HL-60/S4 treated with phorbol 12-myristate 13-acetate at 8.2 ng/mL for 4 days and 3 days (cell line): Measurements from ENCODE around the gene FRMD4B.

Experiments
- in situ Hi-C: fragments of 300-500 bp; cut with MboI; formaldehyde crosslinking; loops from 2 replicates; pipeline ENCODE4 v1.15.0; 2022; ENCODE audit warnings: low sequenced_read_pairs

FRMD4B gene

DNA sequence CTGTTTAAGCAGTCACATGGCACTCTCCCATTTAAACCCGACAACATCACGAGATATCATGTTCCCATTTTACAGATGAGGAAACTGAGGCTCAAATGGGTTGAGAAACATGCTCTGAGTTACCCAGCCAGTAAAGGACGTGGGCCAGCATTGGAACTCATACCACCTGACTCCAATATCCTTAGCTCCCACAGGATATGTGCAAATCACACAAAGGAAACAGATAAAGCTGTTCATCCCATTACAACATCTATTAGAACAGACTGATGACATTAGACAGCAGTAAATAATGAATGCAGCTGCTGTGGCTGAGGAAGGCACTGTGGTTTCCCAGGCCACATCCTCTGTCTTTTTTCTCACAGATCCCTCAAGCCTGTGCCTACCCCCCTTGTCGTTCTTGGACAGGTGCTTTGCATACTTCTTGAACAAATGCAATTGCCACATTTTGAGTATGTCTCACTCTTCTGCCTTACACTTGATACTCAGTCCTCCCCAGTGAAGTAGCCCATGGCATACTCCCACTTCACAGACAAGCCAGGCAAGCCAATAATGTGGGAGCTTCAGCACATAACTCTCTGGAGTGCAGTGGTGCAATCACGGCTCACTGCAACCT, 17.7 kb downstream of the FRMD4B start:
- in situ Hi-C loops: no loop called here

DNA sequence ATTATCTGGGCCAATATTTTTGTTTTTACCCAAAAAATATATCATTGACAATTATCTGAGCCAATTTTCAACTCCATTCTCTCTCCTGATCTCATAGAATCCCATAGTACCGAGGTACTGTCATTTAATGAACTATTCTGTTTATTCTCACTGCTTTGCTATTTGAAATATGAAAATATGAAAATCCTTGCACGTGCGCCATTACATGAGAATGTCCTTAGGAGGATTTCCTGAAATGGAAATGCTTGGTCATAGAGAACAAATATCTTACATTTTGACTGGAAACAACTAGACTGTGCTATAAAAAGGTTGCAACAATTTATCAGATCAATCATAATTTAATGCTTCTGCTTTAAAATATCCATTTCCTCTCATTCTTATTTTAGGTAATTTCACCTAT, 18.3 kb downstream of the FRMD4B start:
- in situ Hi-C loops: no loop called here

DNA sequence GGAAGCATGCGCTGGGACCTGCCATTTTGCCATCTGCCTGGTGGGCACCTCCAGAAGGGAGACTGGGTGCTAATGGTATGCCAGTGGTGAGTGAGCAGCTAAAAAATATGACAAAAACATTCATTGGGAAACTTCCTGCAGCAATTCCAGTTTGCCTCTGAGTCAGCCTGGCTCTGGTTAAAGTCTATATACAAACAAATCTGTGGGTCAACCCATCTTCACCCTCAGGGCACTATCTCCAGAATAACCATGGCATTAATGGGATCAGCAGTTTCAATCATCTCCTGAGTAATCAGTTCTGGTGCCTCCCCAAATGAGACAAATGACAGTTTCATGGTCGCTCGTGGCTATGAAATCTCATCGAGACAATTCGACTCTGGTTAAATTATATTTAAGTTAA, 21.5 kb downstream of the FRMD4B start:
- in situ Hi-C loops: no loop called here

DNA sequence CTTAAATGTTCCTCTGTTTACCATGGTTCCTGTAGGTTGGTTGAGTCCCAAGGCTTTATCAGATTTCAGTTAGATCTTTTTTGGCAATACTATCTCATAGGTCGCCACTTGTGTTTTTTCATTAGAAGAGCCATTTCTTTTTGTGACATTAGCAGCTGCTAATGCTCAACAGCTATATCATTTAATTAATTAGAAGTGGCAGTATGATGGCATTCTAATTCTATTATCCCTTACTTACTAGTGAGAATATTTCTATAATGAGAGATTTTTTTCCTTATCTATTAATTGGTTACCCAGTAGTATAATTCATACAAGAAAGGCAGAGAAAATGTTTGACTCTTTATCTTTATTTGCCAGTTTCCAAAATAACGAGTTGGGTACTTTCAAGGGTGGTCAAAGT, 25.2 kb downstream of the FRMD4B start:
- in situ Hi-C loops: no loop called here

DNA sequence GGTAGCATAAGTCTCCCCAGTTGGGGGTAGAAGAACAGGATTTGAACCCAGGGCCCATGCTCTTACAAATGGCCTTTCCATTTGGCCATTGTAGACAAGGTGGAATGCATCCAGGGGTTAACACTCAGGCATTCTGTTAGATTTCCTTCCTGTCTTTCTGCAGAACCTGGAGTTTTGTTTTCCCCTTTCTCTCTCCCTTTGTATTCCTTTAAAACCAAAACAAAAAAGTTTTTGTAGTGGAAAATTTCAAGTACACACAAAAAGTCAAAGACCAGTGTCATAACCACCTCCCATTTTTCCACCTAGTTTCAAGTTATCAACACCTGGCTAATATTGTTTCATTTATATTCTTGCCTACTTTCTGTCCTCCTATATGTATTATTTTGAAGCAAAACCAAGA, 26.0 kb downstream of the FRMD4B start:
- in situ Hi-C loops: no loop called here

DNA sequence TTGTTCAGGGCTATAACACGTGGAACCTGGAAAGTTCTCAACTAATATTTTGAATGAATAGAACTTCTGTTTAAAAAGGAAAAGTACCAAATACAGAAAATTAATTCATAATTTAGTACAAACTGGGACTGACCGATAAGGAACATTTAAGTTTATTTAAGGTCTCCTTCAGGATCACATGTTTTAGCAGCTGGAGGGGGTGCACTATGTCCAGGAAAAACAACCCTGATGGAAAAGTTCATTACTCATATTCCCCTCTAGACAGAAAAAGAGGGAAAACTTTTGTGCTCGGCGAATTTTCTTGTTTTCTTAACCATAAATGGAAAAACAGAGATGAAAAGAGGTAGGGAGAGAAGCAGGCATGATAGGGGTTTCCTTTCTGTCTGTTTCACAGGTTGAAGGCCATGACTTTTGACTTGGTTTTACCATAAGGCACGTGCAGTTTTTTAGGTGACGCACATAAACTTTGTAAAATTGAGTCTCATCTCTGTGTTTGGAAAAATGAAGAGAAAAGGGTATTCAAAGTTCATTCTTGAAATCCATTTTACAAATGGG, 26.5 kb downstream of the FRMD4B start:
- in situ Hi-C loops: no loop called here

DNA sequence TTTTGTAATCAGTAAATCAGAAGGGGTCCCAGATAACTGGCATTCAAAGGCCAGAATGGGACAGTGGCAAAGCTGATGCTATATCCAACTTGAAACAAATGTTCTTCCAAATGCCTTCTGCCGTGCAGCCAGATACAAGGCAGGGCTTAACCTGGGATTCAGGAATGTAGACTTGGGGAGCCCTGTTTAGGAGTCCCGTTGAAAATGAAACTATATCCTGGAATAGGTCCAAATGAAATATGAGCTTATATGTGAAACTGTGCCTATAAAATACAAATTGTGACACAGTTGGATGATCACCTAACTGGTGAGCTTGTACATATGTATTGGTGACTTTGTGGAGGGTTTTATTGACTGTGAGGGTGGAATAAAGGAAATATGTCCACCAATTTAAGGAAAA, 28.7 kb downstream of the FRMD4B start:
- in situ Hi-C loops: no loop called here

DNA sequence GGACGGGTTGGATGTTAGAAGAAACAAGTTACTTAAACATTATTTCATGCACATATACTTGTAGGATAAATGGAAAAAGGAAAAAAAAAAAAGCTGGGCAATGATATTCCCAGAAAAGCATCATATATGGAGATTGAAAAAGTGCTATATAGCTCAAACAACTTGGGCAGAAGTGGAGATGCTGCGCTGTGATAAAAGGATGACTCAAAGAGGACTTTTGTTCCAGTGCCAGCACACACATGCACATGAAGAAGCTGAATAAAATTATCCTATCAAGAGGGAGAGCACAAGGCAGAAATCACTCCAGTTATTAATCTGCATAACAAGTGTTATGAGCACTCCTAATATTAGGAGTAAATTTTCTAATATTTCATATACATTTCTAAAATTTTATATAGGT, 30.9 kb downstream of the FRMD4B start:
- in situ Hi-C loops: no loop called here

DNA sequence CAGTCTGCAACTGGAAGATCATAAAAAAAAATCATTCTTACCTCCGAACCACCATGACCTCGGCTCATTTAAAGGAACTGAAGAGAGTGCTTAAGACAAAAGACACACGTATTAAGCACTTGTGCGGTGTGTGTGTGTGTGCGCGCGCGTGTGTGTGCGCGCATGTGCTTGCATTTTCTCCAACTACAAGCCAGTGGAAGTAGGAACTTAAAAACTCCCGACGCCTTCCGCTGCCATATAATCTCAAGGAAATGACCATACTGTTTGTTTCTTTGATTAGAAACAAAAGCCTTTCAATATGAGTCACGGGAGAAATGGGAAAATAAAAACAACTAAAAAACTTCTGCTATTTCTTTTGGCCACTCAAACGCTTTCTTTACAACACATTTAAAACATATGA, 32.4 kb downstream of the FRMD4B start:
- in situ Hi-C loops: no loop called here

DNA sequence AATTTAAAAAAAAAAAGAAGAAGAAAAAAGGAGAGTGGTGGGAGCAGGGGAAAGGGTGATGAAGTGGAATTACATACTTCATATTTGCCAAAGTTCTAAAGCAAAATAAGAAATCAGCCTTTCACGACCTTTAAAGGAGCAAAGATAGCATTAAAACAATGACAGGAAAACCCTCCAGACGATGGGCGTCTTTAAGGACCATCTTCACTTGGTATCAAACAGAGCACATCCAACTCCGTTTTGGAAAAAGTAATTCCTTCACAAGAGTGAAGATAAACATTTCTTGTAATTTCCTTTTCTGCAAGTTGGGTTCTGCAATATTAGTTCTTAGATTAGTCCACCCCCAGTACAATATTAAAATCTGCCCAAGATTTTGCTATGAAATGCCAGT, 32.8 kb downstream of the FRMD4B start:
- in situ Hi-C loops: no loop called here

DNA sequence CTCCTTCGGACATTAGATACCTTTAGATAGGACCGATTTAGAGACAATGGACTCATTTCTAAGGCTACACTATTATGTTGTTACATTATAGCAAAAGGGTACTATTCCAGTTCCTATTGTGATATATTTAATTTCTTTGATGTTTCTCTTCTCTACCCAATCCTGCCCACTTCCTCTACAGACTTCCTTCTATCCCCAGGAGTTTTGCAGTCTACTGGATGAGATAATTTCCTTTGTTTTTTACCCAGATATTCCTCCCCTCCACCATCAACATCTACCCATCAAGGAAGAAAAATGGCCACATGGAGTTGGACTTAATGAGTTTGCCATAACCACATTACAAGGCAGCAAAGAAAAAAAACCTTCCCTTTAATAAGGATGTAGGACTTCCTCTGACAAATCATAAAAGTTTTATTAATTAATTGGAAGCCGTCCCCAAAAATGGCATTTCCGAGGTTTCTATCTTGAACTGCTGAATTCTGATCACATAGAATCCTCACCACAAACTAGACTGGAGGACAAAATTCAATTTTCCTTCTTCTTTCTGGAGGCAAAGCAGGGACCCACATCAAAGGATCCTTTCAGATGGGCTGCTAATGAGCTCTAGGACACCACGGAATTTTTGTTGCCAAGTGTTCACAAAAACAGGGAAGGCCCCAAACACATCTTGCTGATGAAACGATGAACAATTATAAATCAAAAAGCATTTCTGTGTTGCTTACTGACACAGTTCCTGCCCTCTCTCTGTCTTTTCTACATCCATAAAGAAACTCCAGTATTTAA, 33.4 kb downstream of the FRMD4B start:
- in situ Hi-C loops: no loop called here

DNA sequence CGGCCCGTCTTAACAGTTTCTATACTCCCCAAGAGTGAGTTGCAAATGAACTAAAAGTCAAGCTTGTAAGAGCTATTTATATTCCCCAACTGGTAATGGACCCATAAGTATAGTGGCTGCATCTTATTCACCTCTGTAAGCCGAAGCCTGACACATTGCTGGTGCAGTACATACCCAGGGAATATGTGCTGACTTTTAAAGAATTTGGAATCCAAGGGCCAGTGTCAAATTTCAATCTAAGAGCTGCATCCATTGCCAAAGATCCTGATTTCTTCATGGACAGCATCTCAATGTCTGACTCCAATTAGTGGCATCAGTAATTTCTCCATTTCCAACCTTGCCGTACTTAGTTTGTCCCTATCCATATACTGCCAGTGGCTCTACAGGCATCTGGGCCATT, 42.0 kb downstream of the FRMD4B start:
- in situ Hi-C loops: no loop called here

DNA sequence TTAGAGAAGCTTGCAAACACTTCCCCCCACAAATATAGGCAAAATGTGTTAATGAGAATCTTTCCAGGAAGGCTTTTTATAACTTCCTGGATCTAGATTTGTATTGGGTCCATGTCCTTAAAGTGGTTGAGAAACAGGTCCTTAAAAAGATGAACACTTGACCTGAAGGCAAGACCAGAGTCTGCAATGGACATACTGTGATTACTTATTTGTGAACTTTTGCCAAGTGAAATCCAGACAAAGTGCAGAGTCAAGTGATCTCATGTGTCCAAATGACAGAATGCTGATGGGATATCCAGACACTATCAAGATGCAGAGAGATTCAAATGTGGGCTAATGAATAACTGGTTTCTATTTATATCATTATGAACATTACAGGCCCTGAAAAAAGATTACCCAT, 43.8 kb downstream of the FRMD4B start:
- in situ Hi-C loops: no loop called here

DNA sequence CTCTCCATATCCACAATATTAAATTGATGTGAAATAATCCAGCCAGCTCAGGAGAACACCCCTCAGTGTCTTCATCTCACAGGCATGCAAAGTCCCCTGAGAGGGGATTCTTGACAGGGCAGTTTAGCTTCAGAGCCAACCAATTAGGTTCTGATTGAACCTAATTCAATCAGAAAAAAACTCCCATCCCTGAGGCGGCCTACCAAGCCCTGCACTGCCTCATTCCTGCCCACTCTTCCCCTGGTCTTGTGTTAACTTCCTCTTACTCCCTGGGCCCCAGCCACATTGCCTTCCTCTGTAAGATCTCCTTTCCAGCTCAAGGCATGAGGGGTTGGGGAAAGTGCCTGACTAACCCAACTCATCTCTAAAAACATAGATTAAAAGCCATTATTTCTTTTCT, 46.1 kb downstream of the FRMD4B start:
- in situ Hi-C loops: no loop called here

DNA sequence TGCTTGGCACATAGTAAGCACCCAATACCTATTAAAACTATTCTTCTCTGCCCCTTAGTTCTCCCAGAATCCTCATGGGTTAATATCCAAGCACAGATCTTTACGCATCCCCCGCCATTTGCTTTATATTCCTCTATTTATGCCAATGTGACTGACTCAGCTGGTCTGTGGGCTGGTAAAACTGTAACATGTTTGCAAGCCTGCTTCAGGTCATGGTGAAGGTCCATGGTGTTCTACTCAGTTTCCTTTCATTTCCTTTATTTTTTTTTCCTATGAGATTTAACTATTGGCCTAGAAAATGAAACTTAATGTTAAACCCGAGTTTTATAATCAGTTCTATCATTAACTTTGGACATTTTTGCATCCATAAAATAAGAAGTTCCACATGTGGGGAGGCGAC, 47.0 kb downstream of the FRMD4B start:
- in situ Hi-C loops: no loop called here

DNA sequence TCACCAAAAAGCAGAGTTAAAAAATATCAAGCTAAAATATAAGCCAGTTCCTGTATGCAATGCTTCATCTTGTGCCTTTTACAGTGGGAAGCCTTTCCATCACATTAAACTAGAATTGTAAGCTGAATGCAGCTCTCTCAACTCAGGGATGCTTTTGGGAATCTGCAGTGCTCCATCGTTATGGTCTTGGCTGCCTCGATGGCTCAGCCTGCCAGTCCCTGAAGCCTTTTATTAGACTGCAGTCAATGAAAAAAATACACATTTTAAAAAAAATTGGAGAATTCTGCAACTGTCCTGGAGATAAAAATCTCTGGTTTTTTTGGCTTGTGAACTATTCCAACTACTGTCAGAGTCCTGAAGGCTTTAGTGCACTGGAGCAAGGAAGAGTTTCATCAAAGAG, 53.0 kb downstream of the FRMD4B start:
- in situ Hi-C loops: no loop called here

DNA sequence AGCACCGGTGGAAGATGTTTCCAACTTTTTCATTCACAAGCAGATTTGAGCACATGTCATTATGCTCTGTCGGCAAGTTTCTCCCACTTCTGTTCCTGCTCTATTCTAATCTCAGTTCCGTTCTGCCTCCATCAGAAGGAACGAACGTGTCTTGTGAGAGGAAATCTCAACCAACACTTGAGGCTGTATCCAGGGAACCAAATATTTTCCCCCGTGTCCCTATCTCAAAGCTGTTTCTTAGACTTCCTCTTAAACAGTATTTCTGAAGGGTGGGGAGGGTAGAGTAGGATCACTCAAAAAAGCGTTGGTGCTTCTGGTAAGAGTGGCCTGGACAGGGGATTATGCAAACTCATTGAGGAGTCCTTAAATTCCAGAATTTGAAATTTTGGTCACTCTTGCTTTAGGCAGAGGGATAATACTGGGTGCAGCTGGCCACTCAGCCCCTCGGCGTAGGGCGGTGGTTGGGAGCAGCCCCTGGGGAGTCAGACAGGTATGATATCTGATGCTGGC, 54.9 kb downstream of the FRMD4B start:
- in situ Hi-C loops: no loop called here

DNA sequence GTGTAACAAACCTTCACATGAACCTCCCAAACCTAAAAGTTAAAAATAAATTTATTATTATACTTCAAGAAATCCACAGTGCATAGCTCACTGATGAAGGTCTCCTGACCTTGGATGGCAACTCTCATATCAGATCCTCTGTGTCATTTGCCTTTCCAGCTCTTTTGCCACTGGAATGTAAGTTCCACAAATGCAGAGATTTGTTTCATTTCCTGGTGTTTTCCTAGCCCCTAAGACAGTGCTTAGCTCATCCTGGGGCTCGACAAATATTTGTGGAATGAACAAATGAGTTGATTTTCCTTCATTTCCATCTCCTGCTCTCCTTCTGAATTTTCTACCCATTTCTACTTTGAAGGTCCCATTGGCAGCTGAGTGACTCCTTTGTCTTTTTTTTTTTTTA, 56.0 kb downstream of the FRMD4B start:
- in situ Hi-C loops: no loop called here

DNA sequence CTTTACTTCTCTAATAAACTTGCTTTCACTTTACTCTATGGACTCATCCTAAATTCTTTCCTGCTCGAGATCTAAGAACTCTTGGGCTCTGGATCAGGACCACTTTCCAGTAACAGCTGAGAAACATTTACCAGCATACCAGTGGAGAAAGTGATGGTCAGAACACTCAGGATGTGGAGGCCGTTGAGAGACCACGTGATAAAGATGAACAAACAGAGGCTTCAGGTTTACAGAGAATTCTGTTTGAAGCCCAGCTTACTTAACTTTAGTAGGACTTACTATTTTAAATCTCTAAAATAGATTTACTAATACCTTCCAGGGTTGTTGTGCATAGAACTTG, 57.0 kb downstream of the FRMD4B start:
- in situ Hi-C loops: no loop called here

DNA sequence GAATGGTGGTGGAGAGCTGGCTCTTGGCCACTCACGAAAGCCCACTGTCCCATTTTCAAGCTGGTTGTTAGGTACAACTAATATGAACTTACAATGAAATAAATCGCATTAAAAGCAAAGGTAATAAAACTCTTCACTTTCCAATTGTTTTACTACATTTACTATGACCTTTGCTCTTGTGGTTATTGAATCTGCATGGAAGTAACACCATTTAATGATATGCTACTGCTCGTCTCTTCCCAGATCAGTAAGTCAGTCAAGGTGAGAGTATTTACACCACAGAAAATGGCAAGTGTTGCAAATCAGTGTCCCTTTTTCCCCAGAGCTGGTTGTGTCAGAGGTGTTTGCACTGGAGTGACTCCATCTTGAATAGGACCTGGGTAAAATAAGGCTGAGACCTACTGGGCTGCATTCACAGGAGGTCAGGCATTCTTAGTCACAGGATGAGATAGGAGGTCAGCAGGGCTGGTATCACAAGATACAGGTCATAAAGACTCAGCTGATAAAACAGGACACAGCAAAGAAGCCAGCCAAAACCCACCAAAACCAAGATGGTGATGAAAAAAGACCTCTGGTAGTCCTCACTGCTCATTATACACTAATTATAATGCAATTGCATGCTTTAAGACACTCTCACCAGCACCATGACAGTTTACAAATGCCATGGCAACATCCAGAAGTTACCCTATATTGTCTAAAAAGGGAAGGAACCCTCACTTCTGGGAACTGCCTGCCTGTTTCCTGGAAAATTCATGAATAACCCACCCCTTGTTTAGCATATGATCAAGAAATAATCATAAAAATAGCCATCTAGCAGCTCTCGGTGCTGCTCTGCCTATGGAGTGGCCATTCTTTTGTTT, 57.6 kb downstream of the FRMD4B start:
- in situ Hi-C loops: no loop called here

DNA sequence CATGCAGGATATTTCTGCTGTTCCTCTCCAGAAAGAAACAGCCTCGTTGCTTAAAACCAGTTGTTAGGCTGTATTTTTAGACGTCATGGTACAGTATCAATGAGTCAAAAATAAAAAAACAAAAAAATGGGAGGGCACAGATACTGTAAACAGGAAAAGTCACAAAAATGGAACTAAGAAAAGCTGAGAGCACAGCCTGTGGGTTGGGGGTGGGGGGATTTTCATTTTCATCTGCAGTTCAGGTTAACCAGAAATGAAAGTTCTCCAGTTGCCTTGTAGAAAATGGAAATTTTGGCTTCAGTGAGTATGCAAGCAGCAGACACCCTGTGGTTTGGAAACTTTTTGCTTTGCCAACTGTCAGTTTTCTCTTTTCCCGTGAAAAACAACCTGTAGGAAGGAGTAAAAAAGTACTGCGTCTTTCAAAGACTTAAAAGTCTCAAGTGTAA, 59.0 kb downstream of the FRMD4B start:
- in situ Hi-C loops: no loop called here
